K562 (cell line): Measurements from ENCODE around the gene CNFN. TPM values are rescaled to one million over a fixed set of nuclear protein-coding genes. Genes with fewer than 3 reads are reported as not detected.

ENCODE experiments used
- DACH1 ChIP-seq: fragments of 450-650 bp; IDR thresholded peaks from 2 replicates; pipeline ENCODE4 v1.6.1; 2018; ENCODE audit not compliant: partially characterized antibody
- DMBX1 ChIP-seq: fragments of 250-450 bp; sonication (Bioruptor Pico); IDR thresholded peaks from 2 replicates; pipeline ENCODE4 v1.8.0; 2022; ENCODE audit warnings: inconsistent platforms, mild to moderate bottlenecking, moderate library complexity, borderline replicate concordance
- ELF1 ChIP-seq: fragments of 200-800 bp; sonication (Bioruptor generic); IDR thresholded peaks from 2 replicates; pipeline ENCODE4 v1.6.1; 2016; ENCODE audit warnings: missing genetic modification characterization, missing compliant biosample characterization
- GATAD2B ChIP-seq: fragments of 450-650 bp; IDR thresholded peaks from 2 replicates; pipeline ENCODE4 v1.6.1; 2017; ENCODE audit warnings: mild to moderate bottlenecking, borderline replicate concordance
- HDAC2 ChIP-seq: fragments of 450-650 bp; IDR thresholded peaks from 2 replicates; pipeline ENCODE4 v1.6.1; 2016; ENCODE audit warnings: mild to moderate bottlenecking
- MXI1 ChIP-seq: IDR thresholded peaks from 2 replicates; pipeline ENCODE4 v1.6.1; 2011; ENCODE audit warnings: low read depth, mild to moderate bottlenecking, improper control_type of control experiment, low read length
- NFIC ChIP-seq: fragments of 450-650 bp; IDR thresholded peaks from 2 replicates; pipeline ENCODE4 v1.6.1; 2017; ENCODE audit warnings: mild to moderate bottlenecking, inconsistent platforms
- NR4A1 ChIP-seq, 2 experiments: fragments of 250-450 bp in 1 of 2; fragments of 450-650 bp in 1 of 2; sonication (Bioruptor Pico) in 1 of 2; IDR thresholded peaks; 2 replicates each; pipeline versions ENCODE4 v1.4.0 to v1.6.1; 2016 to 2020; ENCODE audit warnings: mild to moderate bottlenecking in 2 of 2, missing compliant biosample characterization in 1 of 2, missing genetic modification characterization in 1 of 2, moderate library complexity in 1 of 2
- RB1 ChIP-seq: fragments of 450-650 bp; IDR thresholded peaks from 2 replicates; pipeline ENCODE4 v1.6.1; 2017; ENCODE audit warnings: low read depth, mild to moderate bottlenecking
- SLC30A9 ChIP-seq: fragments of 250-450 bp; sonication (Bioruptor Pico); IDR thresholded peaks from 2 replicates; pipeline ENCODE4 v1.8.0; 2022; ENCODE audit warnings: mild to moderate bottlenecking, moderate library complexity
- SMARCA4 ChIP-seq: fragments of 450-650 bp; IDR thresholded peaks from 2 replicates; pipeline ENCODE4 v1.6.1; 2016
- polyA plus RNA-seq, 8 experiments: library from polyadenylated mRNA; depleted of rRNA in 4 of 8; stranded (reverse) in 5 of 8; unstranded in 3 of 8; fragments of >200 nt; fragmentation: Nextera tagmentation in 2 of 8; fragmentation: Illumina TruSeq in 1 of 8; extraction: Ambion mirVana in 2 of 8; extraction: Trizol in 1 of 8; gene quantifications; 2 replicates each; pipeline versions ENCODE4 v1.2.1 to v1.2.3, GENCODE V29; 2011 to 2014; ENCODE audit warnings: inconsistent platforms in 1 of 8, missing spikeins in 1 of 8
- total RNA-seq, 7 experiments: library from RNA; depleted of rRNA in 6 of 7; stranded (reverse); fragments of >200 nt in 6 of 7; fragmentation: Illumina TruSeq in 2 of 7; extraction: Trizol in 2 of 7; gene quantifications; 2 replicates each; pipeline versions ENCODE4 v1.2.1 to v1.2.3, GENCODE V29; 2011 to 2021; ENCODE audit warnings: low replicate concordance in 1 of 7
- TF ChIP-seq, protein P1 (sequence below), 2 experiments: fragments of 450-650 bp in 1 of 2; sonication (generic) in 1 of 2; formaldehyde crosslinking in 1 of 2; IDR thresholded peaks in 1 of 2; conservative IDR thresholded peaks in 1 of 2; 2 replicates each; pipeline versions ENCODE4 v1.6.1 to v1.8.1; 2016 to 2023; ENCODE audit warnings: mild to moderate bottlenecking in 2 of 2, moderate library complexity in 2 of 2, inconsistent platforms in 1 of 2, missing genetic modification reagents in 1 of 2
- TF ChIP-seq, protein P2 (sequence below): fragments of 250-450 bp; sonication (Bioruptor Pico); IDR thresholded peaks from 2 replicates; pipeline ENCODE4 v1.8.0; 2022; ENCODE audit warnings: inconsistent platforms
- TF ChIP-seq, protein P3 (sequence below): sonication (generic); formaldehyde crosslinking; IDR thresholded peaks from 2 replicates; pipeline ENCODE4 v1.8.0; 2022; ENCODE audit warnings: missing genetic modification reagents, mild to moderate bottlenecking, moderate library complexity, borderline replicate concordance
- TF ChIP-seq, protein P4 (sequence below): sonication (generic); formaldehyde crosslinking; IDR thresholded peaks from 2 replicates; pipeline ENCODE4 v1.8.0; 2022; ENCODE audit warnings: mild to moderate bottlenecking, low read depth, missing genetic modification reagents
- TF ChIP-seq, protein P5 (sequence below): fragments of 450-650 bp; conservative IDR thresholded peaks from 2 replicates; pipeline ENCODE4 v1.6.1; 2016; ENCODE audit warnings: missing genetic modification characterization, low read depth, mild to moderate bottlenecking, missing compliant biosample characterization, moderate library complexity

Gene CNFN
- total and polyA plus RNA-seq, 9 of the 15 experiments (the other 6 are each of a cell fraction or from before 2014, with no cell fraction given) = 0.18 to 0.52 (median 0.27) TPM; not detected in 5

DNA sequence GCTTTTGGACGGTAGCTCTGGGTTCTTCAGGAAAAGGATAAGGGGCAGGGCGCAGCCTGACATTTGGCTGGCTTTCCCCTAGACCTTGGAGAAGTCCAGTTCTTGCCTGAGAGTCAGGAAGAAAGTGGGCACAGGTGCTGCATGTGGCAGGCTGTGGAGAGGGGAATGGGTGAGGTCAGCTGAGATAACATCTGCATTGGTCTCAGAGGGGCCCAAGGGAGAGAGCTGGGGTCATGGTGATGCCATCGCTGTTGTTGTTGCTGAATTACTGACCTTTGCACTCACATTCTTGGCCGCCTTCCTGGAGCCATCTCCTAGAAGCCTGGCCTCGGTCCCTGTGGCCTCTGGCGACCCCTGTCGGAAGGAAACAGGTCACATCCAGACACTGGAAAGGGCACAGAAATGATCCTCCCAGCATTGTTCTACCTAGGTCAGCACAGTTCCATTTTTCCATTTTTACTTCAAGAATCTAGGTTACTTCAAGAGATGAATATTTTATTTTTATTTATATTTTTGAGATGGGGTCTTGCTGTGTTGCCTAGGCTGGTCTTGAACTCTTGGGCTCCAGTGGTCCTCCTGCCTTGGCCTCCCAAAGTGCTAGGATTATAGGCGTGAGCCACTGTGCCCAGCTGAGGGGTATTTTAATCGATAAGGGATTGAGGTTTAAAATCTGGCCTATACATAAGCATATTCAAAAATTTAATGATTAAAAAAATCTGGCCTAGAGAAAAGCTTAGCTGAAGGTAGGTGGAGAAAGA lies 43.6 kb upstream of the CNFN start (continued):
- TF ChIP-seq, protein P1, sequence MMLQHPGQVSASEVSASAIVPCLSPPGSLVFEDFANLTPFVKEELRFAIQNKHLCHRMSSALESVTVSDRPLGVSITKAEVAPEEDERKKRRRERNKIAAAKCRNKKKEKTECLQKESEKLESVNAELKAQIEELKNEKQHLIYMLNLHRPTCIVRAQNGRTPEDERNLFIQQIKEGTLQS (IDR thresholded peaks at IDR 0.05) = peak; percentile 56; the same call in 1 of the 2 replicates
- TF ChIP-seq, protein P1 (CRISPR knock-in tag; conservative IDR thresholded peaks at IDR 0.05) = no peak
- TF ChIP-seq NR4A1 (CRISPR knock-in tag; IDR thresholded peaks at IDR 0.05) (no peak), NR4A1 (tag; IDR thresholded peaks at IDR 0.05) (peak; percentile 60; the same call in 1 of the 2 replicates), MXI1 (no peak), GATAD2B (no peak), DACH1 (no peak), SMARCA4 (0 out of 2 replicates have a peak, but pooled peaks have one; percentile 26), HDAC2 (0 out of 2 replicates have a peak, but pooled peaks have one; percentile 22), DMBX1 (CRISPR knock-in tag) (no peak), RB1 (peak; percentile 62; the same call in 1 of the 2 replicates), SLC30A9 (CRISPR knock-in tag) (no peak), NFIC (peak; percentile 73), ELF1 (tag) (no peak)
- TF ChIP-seq, protein P2, sequence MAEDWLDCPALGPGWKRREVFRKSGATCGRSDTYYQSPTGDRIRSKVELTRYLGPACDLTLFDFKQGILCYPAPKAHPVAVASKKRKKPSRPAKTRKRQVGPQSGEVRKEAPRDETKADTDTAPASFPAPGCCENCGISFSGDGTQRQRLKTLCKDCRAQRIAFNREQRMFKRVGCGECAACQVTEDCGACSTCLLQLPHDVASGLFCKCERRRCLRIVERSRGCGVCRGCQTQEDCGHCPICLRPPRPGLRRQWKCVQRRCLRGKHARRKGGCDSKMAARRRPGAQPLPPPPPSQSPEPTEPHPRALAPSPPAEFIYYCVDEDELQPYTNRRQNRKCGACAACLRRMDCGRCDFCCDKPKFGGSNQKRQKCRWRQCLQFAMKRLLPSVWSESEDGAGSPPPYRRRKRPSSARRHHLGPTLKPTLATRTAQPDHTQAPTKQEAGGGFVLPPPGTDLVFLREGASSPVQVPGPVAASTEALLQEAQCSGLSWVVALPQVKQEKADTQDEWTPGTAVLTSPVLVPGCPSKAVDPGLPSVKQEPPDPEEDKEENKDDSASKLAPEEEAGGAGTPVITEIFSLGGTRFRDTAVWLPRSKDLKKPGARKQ (CRISPR knock-in tag) = no peak
- TF ChIP-seq, protein P3, sequence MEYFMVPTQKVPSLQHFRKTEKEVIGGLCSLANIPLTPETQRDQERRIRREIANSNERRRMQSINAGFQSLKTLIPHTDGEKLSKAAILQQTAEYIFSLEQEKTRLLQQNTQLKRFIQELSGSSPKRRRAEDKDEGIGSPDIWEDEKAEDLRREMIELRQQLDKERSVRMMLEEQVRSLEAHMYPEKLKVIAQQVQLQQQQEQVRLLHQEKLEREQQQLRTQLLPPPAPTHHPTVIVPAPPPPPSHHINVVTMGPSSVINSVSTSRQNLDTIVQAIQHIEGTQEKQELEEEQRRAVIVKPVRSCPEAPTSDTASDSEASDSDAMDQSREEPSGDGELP (CRISPR knock-in tag) = no peak
- TF ChIP-seq, protein P4, sequence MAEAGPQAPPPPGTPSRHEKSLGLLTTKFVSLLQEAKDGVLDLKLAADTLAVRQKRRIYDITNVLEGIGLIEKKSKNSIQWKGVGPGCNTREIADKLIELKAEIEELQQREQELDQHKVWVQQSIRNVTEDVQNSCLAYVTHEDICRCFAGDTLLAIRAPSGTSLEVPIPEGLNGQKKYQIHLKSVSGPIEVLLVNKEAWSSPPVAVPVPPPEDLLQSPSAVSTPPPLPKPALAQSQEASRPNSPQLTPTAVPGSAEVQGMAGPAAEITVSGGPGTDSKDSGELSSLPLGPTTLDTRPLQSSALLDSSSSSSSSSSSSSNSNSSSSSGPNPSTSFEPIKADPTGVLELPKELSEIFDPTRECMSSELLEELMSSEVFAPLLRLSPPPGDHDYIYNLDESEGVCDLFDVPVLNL (CRISPR knock-in tag) = no peak
- TF ChIP-seq, protein P5, sequence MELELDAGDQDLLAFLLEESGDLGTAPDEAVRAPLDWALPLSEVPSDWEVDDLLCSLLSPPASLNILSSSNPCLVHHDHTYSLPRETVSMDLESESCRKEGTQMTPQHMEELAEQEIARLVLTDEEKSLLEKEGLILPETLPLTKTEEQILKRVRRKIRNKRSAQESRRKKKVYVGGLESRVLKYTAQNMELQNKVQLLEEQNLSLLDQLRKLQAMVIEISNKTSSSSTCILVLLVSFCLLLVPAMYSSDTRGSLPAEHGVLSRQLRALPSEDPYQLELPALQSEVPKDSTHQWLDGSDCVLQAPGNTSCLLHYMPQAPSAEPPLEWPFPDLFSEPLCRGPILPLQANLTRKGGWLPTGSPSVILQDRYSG (tag) = no peak; the same call in 1 of the 2 replicates
